GM21515 (cell line): ENCODE results near the gene LHX3.

Experiments used
- ATAC-seq: cut with Tn5 transposase; IDR thresholded peaks from one replicate; pipeline ENCODE4 v1.9.1; 2021; ENCODE audit not compliant: unreplicated experiment

The LHX3 gene

DNA sequence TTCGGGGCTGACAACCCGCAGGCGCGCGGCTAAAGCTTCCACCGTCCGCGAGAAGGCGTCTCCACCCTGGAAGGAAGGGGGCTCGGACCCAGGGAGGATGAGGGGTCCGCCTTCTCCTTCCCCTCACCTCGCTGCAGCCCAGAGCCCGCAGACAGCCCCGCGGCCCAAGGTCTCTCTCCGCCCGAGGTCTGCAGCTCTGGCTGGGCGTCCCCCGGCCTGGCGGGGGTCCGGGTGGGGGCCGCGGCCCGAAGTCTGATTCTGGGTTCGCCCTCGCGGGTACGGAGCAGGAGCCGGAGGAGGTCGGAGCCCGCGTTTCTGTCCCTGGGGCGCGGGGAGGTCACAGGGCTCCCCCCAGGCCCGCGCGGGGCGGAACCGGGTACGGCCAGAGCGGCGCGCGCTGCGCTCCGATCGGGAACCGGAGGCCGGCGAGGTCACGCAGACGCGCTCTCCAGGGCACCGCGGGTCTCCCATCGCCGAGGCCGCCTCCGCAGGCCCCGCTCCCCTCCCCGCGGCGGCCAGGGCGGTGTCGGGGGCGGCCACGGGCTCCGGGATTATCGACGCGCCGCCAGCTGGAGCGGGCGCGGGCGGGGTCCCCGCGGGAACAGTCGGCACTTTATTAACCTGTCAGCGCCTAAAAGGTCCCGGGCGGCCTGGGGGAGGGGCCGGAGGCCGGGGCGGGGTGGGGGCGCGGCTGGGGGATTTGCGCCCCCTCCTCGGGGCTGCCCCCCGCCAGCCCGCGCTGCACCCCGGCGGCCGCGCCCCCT is 11.6 kb downstream of the LHX3 start:
- no peak for ATAC-seq

GRCh38 chr9:136192289-136193126 is 12.4 kb downstream of the LHX3 start:
- no peak for ATAC-seq

- ATAC-seq = no peak
These were observed 13.0 kb downstream of the LHX3 start for GRCh38 chr9:136191960-136192286.

DNA sequence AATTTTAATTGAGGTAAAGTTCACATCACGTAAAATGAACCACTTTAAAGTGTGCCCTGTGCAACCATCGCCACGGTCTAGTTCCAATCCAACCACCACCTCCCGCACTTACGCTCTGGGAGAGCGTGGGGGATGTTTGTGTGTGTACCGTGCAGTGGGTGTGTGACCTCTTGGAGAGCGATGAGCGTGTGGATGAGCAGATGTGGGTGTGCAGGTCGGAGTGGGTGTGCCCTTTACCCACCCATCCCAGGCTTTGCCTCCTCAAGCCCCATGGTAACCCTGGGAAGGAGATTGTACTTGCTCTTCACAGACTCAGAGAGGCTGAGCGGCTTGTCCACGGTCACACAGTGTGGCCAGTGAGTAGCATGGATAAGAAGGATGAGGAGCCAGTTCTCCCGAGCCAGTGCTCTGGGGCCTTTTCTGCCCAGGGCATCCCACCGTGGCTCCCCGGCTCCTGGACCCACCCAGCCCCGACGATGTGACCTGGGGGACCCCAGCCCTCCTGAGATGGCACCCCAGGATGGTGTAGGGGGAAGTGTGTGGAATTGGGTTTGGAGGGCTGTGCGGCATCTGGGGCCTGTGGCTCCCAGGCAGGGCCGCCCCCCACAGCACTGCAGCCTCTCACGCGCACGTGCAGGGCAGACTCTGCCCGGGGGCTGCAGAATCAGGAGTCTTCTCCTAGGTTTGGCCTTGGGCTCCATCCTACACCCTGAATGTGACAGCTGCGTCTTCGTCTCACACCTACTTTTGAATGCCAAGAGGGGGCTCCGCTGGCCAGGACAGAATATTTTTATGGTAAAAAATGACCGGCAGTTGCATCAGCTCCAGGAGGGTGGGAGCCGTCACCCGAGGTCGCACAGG is 13.6 kb downstream of the LHX3 start:
- ATAC-seq = no peak

DNA sequence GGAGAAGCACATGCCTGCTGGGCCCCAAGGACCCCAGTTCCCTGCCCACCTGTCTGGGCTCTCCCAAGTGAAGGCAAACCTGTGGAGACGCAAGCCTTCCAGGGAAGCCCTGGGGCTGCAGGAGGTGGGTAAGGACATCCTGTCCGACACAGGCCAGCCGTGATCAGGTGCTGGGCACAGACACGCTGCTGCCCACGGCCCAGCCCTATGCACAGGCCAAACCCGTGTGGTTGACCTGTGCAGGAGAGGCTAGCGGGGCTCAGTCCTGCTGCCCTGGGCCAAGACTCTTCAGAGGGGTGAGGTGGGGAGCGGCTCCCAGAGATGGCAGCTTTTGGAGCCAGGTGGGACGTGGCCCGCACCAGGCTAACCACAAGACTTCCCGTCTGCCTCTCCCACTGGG is 14.3 kb downstream of the LHX3 start:
- ATAC-seq = no peak

DNA sequence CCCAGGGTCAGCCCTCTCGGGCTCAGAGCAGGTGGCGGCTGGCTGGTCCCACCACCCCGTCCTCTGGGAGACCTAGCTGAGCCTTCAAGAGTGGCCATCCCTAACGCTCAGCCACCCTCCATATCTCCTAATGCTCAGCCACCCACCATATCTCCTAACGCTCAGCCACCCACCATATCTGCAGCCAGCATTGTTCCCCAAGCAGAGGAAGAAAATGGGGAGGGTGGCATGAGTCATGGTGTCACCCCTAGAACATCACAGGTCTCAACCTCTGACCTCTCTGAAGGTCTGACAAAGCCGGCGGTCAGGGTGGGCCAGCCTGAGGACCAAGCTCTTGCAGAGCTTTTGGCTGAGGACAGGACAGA is 14.7 kb downstream of the LHX3 start:
- ATAC-seq = no peak

DNA sequence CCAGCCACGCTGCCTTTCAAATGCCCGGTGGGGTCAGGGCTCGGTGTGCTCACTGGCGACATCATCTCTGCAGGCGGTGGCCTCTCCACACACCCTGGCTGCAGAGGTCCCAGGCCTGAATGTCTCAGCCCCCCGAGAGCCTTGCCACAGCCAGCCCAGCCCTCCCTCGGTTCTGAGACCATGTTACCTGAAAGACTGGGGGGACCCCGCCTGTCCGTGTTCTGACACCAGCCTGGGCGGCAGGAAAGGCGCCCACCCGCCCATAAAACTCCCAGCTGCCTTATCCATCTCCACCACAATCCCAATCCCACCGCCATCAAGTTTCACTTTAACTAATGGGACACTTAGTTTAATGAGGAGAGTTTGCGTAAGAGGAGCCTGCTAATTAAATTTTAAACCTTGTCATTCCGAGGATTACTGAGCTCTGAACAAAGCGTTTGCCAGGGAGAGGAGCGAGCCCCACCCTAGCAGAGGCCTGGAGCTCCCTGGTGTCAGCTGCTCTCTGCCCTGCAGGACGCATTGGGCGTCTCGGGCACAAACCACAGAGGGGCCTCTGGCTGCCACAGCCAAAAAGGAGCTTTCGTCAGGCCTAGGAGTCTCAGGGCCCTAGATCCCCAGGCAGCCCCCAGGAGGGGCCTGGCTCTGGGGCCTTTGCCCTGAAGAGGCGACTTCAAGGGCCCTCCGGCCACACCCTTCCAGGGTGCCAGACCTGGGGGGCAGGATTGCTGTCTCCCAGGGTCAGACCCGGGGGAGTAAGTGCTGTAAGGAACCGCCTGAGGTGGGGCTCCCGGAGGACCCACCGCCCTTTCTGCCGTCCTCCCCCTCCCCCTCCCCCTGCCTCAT is 15.3 kb downstream of the LHX3 start:
- no peak for ATAC-seq

DNA sequence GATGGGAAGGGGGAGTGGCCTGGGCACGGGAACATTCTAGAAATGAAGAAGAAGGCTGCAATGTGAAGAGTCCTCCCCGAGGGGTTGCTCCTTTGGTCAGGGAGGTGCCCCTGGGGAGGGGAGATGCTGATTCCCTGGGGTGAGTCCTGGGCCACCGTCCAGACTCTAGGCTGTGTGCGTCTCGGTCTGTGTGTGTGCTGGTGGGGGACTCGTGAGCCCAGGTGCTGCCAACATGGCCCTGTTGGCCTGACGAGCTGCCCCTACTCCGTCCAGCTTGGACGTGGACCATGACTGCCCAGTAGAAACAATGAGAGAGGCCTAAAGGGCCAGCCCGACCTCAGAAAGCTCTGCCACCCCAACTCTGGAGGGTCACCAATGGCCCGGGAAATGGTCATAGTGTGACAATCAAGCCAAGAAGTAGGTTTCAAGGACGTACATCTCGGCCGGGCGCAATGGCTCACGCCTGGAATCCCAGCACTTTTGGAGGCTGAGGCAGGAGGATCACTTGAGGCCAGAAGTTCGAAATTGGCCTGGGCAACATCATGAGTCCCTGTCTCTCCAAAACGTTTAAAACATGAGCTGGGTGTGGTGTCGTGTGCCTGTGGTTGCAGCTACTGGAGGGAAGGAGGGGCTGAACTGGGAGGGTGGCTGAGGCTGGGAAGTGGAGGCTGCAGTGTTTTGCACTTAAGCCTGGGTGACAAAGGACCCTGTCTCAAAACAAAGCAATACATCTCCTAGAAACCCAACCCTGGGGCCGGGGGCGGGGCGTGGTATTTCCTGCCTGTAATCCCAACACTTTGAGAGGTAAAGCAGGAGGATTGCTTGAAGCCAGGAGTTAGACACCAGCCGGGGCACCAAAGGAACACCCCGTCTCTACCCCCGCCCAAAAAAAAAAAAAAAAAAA is 17.0 kb downstream of the LHX3 start:
- no peak for ATAC-seq

GRCh38 chr9:136187197-136187596 is 17.7 kb downstream of the LHX3 start:
- ATAC-seq = no peak

- ATAC-seq = no peak
These were observed 18.5 kb downstream of the LHX3 start for GRCh38 chr9:136186386-136186785.

DNA sequence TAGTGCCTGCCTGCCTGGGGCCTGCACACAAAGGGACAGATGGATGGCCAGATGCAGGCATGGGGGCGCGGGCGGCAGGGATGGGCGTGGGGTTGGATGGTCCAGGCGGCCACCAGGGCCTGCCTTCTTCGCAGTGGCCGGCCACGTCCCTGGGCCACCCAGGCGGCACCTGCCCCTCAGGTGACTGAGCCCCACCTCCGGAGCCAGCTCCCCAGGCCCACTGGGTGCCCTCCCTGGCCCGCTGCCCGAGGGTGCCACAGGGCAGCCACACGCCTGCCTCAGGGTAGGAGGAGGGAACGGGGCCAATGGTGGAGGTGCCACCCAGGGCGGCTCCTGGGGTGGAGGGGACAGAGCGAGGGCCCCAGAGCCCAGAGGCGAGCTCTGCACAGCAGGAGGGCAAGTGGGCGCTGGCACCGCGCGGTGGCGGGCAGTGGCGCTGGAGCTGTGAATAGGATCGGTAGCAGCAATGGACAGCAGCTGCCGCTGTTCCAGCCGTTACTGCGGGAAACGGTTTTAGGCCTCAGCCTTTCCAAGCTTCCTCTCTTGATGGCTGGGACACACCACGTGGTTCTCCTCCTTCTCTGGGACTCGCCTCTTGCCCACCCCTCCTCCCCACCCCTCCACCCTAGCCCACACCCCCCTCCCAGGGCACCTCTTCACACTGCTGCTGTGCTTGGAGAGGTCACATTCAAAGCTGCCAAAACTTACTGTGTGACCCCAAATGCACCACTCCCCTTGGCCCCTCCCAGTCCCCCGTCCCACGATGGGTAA is 19.1 kb downstream of the LHX3 start:
- no peak for ATAC-seq

DNA sequence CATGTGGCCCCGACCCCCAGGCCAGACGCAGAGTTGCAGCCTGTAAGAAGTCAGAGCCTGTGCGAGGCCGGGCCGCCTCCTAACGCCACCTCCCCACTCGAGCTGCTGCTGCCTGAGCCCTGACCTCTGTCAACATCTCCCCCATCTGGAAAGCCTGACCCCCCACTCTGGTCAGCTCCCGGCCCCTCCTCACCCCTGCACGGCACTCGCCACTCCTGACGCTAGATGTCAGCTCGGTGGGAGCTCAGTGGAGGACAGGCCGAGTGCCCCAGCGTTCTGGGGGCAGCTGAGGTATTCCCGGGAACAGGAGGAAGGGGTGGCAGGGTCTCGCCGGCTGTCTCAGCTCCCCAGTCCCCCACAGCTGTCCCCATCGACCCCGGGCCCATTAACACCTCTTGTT is 19.9 kb downstream of the LHX3 start:
- no peak for ATAC-seq

DNA sequence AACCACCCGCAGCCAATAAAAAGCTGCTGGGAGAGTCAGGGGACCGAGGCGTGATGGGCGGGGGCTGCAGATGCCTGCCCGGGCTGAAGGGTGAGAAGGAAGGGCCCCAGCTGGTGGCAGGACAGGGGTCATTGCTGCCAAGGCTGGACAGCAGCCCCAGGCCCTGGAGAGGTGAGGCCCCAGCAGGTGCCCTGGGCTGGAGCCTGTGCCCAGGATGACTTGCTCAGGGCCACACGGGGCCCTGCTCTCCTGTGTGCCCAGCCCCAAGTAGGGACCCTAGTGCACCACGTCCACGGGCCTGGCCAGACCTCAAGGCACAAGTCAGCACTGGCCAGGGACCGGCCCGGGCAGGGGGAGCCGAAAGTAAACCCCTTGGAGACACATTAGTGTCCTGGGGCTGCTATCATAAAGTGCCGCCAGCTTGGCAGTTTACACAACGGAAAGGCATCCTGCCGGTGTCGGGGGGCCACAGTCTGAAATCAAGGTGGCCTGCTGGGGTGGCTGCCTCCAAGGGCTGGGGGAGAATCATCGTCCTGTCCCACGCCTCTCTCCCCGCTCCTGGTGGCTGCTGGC is 22.0 kb downstream of the LHX3 start:
- no peak for ATAC-seq

- no peak for ATAC-seq
These were observed 22.5 kb downstream of the LHX3 start for GRCh38 chr9:136182420-136182787.

DNA sequence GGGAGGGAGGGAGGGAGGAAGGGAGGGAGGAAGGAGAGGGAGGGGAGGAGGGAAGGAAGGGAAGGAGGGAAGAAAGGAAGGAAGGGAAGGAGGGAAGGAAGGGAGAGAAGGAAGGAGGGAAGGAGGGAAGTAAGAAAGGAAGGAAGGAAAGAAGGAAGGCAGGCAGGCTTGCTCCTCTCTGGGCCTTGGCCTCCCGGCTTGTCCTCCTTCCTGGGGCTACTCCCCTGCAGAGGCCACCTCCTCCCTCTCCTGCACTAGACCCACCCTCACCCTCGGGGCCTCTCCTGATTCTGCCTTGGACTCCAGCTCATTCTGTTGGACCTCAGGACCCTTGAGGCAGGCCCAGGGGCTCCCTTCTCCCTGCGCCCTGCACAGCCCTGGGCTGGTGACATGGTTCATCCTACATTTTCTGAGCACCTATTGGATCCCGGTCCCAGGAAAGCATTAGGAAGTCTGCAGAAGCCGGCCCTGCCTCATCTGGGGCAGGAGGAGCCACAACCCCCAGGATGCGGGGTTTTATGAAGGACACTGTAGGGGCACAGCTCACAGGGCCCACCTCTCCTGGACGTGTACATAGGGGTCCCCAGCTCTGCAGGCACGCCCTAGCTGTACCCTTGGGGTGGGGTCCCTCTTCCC is 23.0 kb downstream of the LHX3 start:
- no peak for ATAC-seq

DNA sequence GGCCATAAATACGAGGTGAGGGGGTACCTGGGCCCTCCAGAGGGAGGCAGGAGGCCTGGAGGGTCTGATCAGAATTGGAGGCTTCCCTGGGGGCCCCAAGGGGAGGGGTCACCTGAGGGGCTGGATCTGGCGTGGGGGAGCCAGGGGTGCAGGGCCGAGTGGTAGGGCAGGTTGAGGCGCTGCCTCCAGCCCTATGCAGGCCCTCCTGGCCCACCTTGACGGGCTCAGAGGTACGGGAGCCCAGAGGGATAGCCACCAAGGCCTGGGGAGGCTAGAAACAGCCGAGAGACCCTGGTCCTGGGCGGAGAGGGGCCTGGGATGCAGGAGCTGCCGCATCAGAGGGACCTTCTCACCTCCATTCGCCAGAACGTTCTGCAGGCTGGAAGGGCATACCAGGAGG is 24.3 kb downstream of the LHX3 start:
- ATAC-seq = no peak

DNA sequence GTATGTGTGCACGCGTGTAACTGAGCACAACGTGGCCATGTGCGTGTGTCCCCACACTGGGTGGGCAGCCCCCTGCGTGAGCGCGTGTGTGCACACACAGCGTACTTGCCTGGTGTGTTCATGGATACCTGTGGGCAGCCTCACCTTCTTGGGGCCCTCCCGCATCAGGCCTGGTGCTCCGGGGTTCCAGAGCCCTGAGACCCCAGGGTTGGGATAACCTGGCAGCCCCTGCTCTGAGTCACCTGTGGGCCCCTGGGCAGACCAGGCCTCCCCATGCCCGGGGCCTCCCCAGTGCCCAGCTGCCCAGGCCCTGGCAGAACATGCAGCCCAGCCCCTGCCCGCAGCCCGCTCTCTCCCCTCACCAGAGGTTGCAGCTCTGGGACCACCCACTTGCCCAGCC is 25.2 kb downstream of the LHX3 start:
- no peak for ATAC-seq

- no peak for ATAC-seq
These were observed 25.8 kb downstream of the LHX3 start for GRCh38 chr9:136179101-136179616.
